Smooth muscle cell (in vitro differentiated cells): Measurements from ENCODE around the gene GHDC. TPM values are rescaled to one million over a fixed set of nuclear protein-coding genes. Genes with fewer than 3 reads are reported as not detected.

Experiments
- DNase-seq: peaks from one replicate; lab custom pipeline; 2025; ENCODE audit not compliant: unreplicated experiment; lab: John Stamatoyannopoulos, UW
- H2AFZ ChIP-seq: fragments of 200-600 bp; sonication (generic); 2 replicates; pipeline ENCODE4 v1.6.0; 2016; ENCODE audit warnings: antibody characterized with exemption, low read depth, mild to moderate bottlenecking
- H3F3A ChIP-seq: fragments of 200-600 bp; sonication (generic); 2 replicates; pipeline ENCODE4 v1.6.0; 2017; ENCODE audit warnings: antibody characterized with exemption, low read depth
- H3K27ac ChIP-seq: fragments of 200-600 bp; sonication (generic); 2 replicates; pipeline ENCODE4 v1.5.1; 2016; ENCODE audit warnings: low read depth, mild to moderate bottlenecking
- H3K27me3 ChIP-seq: fragments of 200-600 bp; sonication (generic); 2 replicates; pipeline ENCODE4 v1.6.1; 2016; ENCODE audit warnings: low read depth, mild to moderate bottlenecking
- H3K36me3 ChIP-seq: fragments of 200-600 bp; sonication (generic); 2 replicates; pipeline ENCODE4 v1.5.1; 2016; ENCODE audit warnings: low read depth
- H3K4me1 ChIP-seq: fragments of 200-600 bp; sonication (generic); 2 replicates; pipeline ENCODE4 v1.5.1; 2016; ENCODE audit warnings: low read depth
- H3K4me2 ChIP-seq: fragments of 200-600 bp; sonication (generic); 2 replicates; pipeline ENCODE4 v1.6.0; 2016; ENCODE audit warnings: mild to moderate bottlenecking
- H3K4me3 ChIP-seq: fragments of 200-600 bp; sonication (generic); 2 replicates; pipeline ENCODE4 v1.5.1; 2016; ENCODE audit warnings: mild to moderate bottlenecking
- H3K79me2 ChIP-seq: fragments of 200-600 bp; sonication (generic); 2 replicates; pipeline ENCODE4 v1.6.0; 2016; ENCODE audit warnings: low read depth, mild to moderate bottlenecking
- H3K9ac ChIP-seq: fragments of 200-600 bp; sonication (generic); 2 replicates; pipeline ENCODE4 v1.6.0; 2016; ENCODE audit warnings: low read depth
- H3K9me3 ChIP-seq: fragments of 200-600 bp; sonication (generic); replicated peaks from 2 replicates; pipeline ENCODE4 v1.5.1; 2016; ENCODE audit warnings: low read depth
- H4K20me1 ChIP-seq: fragments of 200-600 bp; sonication (generic); 2 replicates; pipeline ENCODE4 v1.6.0; 2016; ENCODE audit warnings: low read depth
- CTCF ChIP-seq: fragments of 200-600 bp; sonication (generic); IDR thresholded peaks from 2 replicates; pipeline ENCODE4 v1.5.1; 2017; ENCODE audit warnings: borderline replicate concordance, mild to moderate bottlenecking, antibody characterized with exemption; ENCODE audit not compliant: insufficient read depth, poor library complexity, severe bottlenecking
- WGBS: methylation state at CpG from one replicate; pipeline ENCODE4 v1.1.7; 2016; ENCODE audit warnings: low lambda C conversion rate; 5-methylcytosine and 5-hydroxymethylcytosine counted together
- polyA plus RNA-seq: library from polyadenylated mRNA; unstranded; fragments of >200 nt; fragmentation: Nextera tagmentation; extraction: Ambion mirVana; gene quantifications from 2 replicates; pipeline ENCODE4 v1.2.1, GENCODE V29; 2016
- total RNA-seq: library from RNA; depleted of rRNA; stranded (reverse); fragments of >200 nt; gene quantifications from 2 replicates; pipeline ENCODE4 v1.2.3, GENCODE V29; 2014

GHDC gene
- total and polyA plus RNA-seq, 2 experiments from 2014 or later: 4.8 to 11.5 TPM

- peak; percentile 51 for DNase-seq
- Histone ChIP-seq H2AFZ (peak overlapping the region; percentile 97), H3K27ac (no peak overlapping the region), H3K9me3 (no peaks in the 10 kb centered on the region), H3K27me3 (peaks cover 39% of the 10 kb centered on the region), H3K36me3 (no peaks in the 10 kb centered on the region), H3K9ac (no peak overlapping the region), H3K4me1 (peaks cover 18% of the 10 kb centered on the region), H3F3A (no peaks in the 10 kb centered on the region), H3K4me3 (peak overlapping the region; percentile 56), H3K4me2 (peak overlapping the region; percentile 99), H4K20me1 (no peaks in the 10 kb centered on the region), H3K79me2 (no peaks in the 10 kb centered on the region)
- WGBS: 11% methylated on average over 81 of the region's 83 CpGs
- TF ChIP-seq CTCF: peak; percentile 86
Observed at GRCh38 chr17:42183741-42184711, 10.3 kb downstream of the GHDC start.

GRCh38 chr17:42182927-42183734 is 11.2 kb downstream of the GHDC start:
- Histone ChIP-seq H3K27ac (no peak overlapping the region), H3K4me2 (peak overlapping the region; percentile 99), H3K79me2 (no peaks in the 10 kb centered on the region), H3K4me1 (peaks cover 18% of the 10 kb centered on the region), H3K36me3 (no peaks in the 10 kb centered on the region), H3F3A (no peaks in the 10 kb centered on the region), H3K9me3 (no peaks in the 10 kb centered on the region), H3K9ac (no peak overlapping the region), H3K4me3 (peak overlapping the region; percentile 56), H2AFZ (peak overlapping the region; percentile 97), H4K20me1 (no peaks in the 10 kb centered on the region), H3K27me3 (peaks cover 47% of the 10 kb centered on the region)
- 78% methylated on average over 9 of the region's 9 CpGs for WGBS
- no peak for TF ChIP-seq CTCF
- no peak for DNase-seq

GRCh38 chr17:42181851-42182207 is 12.5 kb downstream of the GHDC start:
- no peak overlapping the region for H3K9ac ChIP-seq
- 86% methylated on average over 2 of the region's 2 CpGs for WGBS
- DNase-seq: no peak
- no peak for TF ChIP-seq CTCF
- H3K36me3 ChIP-seq: no peaks in the 10 kb centered on the region
- no peaks in the 10 kb centered on the region for H4K20me1 ChIP-seq
- no peaks in the 10 kb centered on the region for H3F3A ChIP-seq
- no peaks in the 10 kb centered on the region for H3K9me3 ChIP-seq
- H3K4me1 ChIP-seq: peaks cover 18% of the 10 kb centered on the region
- H3K27ac ChIP-seq: no peak overlapping the region
- no peak overlapping the region for H2AFZ ChIP-seq
- peaks cover 52% of the 10 kb centered on the region for H3K27me3 ChIP-seq
- no peaks in the 10 kb centered on the region for H3K79me2 ChIP-seq
- no peak overlapping the region for H3K4me3 ChIP-seq
- no peak overlapping the region for H3K4me2 ChIP-seq
